ENCODE data around the gene FOSB.

Gene FOSB

GRCh38 chr19:45492627-45493470 is 25.1 kb downstream of the FOSB start:
- no peak for TF ChIP-seq CTCF (IDR thresholded peaks at IDR 0.05; ENCODE audit: control insufficient read depth, extremely low read depth, insufficient read depth)
- DNase-seq (ENCODE audit: low read depth) = no peak
- H3K4me3 ChIP-seq (ENCODE audit: low read depth, low read length) = no peak overlapping the region

- no peak overlapping the region for H3K4me3 ChIP-seq (ENCODE audit: low read depth, low read length)
- no peak for DNase-seq (ENCODE audit: low read depth)
- no peak for TF ChIP-seq CTCF (IDR thresholded peaks at IDR 0.05; ENCODE audit: control insufficient read depth, extremely low read depth, insufficient read depth)
Measured at GRCh38 chr19:45494261-45494916, 26.6 kb downstream of the FOSB start.

- H3K4me3 ChIP-seq (ENCODE audit: low read depth, low read length) = no peak overlapping the region
- DNase-seq (ENCODE audit: low read depth) = no peak
- TF ChIP-seq CTCF (IDR thresholded peaks at IDR 0.05; ENCODE audit: control insufficient read depth, extremely low read depth, insufficient read depth) = no peak
Measured at GRCh38 chr19:45495178-45495577, 27.4 kb downstream of the FOSB start.

GRCh38 chr19:45496349-45496953 is 28.7 kb downstream of the FOSB start:
- no peak for DNase-seq (ENCODE audit: low read depth)
- H3K4me3 ChIP-seq (ENCODE audit: low read depth, low read length) = peak overlapping the region; percentile 53
- TF ChIP-seq CTCF (IDR thresholded peaks at IDR 0.05; ENCODE audit: control insufficient read depth, extremely low read depth, insufficient read depth) = no peak

GRCh38 chr19:45497791-45498190 is 30.0 kb downstream of the FOSB start:
- H3K4me3 ChIP-seq (ENCODE audit: low read depth, low read length) = no peak overlapping the region
- DNase-seq (ENCODE audit: low read depth) = no peak
- no peak for TF ChIP-seq CTCF (IDR thresholded peaks at IDR 0.05; ENCODE audit: control insufficient read depth, extremely low read depth, insufficient read depth)

GRCh38 chr19:45498411-45499195 is 30.8 kb downstream of the FOSB start, which contains the start of gene PPM1N:
TSS of gene PPM1N (plus strand) at chr19:45498443. CDS start at chr19:45498473, 30 bp downstream.
- DNase-seq (ENCODE audit: low read depth) = no peak
- no peak for TF ChIP-seq CTCF (IDR thresholded peaks at IDR 0.05; ENCODE audit: control insufficient read depth, extremely low read depth, insufficient read depth)
- H3K4me3 ChIP-seq (ENCODE audit: low read depth, low read length) = peak within 1 kb of the TSS; percentile 25; the same call in 1 of the 2 replicates

Measured in LNCaP clone FGC (cell line).